ENCODE data around the gene RSPH3.
"Not testable (repeated sequence)": the region's sequence is repeated elsewhere in the genome, so short reads cannot be mapped to it uniquely, and the experiment has no call there.

RSPH3 gene

GRCh38 chr6:158999666-159000403, at the start of gene RSPH3:
TSS of gene RSPH3 (minus strand) at chr6:159000202. CDS start at chr6:158999550, 652 bp downstream.
- peak; percentile 73 for DNase-seq

- DNase-seq, result no peak
Measured at GRCh38 chr6:159047891-159048685, 48.1 kb upstream of the RSPH3 start.

- no peak for DNase-seq
Measured at GRCh38 chr6:159045801-159046200, 45.8 kb upstream of the RSPH3 start.

- DNase-seq, result no peak
Measured at GRCh38 chr6:159044899-159045727, 45.1 kb upstream of the RSPH3 start, which contains the start of gene TAGAP. TSS of gene TAGAP (minus strand) at chr6:159044991. CDS start at chr6:159044146, 845 bp downstream.

GRCh38 chr6:159043947-159044346, 43.9 kb upstream of the RSPH3 start:
- DNase-seq, result no peak

GRCh38 chr6:159043251-159043650, 43.2 kb upstream of the RSPH3 start:
- no peak for DNase-seq

- no peak for DNase-seq
Measured at GRCh38 chr6:159042826-159043181, 42.8 kb upstream of the RSPH3 start.

GRCh38 chr6:159042003-159042825, 42.2 kb upstream of the RSPH3 start:
- DNase-seq, result no peak

- no peak for DNase-seq
Measured at GRCh38 chr6:159041181-159041580, 41.2 kb upstream of the RSPH3 start.

- DNase-seq, result no peak
Measured at GRCh38 chr6:159039885-159040258, 39.9 kb upstream of the RSPH3 start.

GRCh38 chr6:159038914-159039884, 39.2 kb upstream of the RSPH3 start:
- DNase-seq, result no peak

GRCh38 chr6:159038318-159038717, 38.3 kb upstream of the RSPH3 start:
- DNase-seq, result not testable (repeated sequence)

GRCh38 chr6:159037756-159038290, 37.8 kb upstream of the RSPH3 start:
- no peak for DNase-seq

- DNase-seq, result no peak
Measured at GRCh38 chr6:159036673-159037072, 36.7 kb upstream of the RSPH3 start.

- no peak for DNase-seq
Measured at GRCh38 chr6:159035891-159036290, 35.9 kb upstream of the RSPH3 start.

- no peak for DNase-seq
Measured at GRCh38 chr6:159033160-159034049, 33.4 kb upstream of the RSPH3 start.

- no peak for DNase-seq
Measured at GRCh38 chr6:159031846-159032245, 31.8 kb upstream of the RSPH3 start.

GRCh38 chr6:159030168-159030567, 30.2 kb upstream of the RSPH3 start:
- DNase-seq, result no peak

GRCh38 chr6:159025224-159025623, 25.2 kb upstream of the RSPH3 start:
- not testable (repeated sequence) for DNase-seq

- no peak for DNase-seq
Measured at GRCh38 chr6:159023893-159024292, 23.9 kb upstream of the RSPH3 start.
